ENCODE measurements around the gene CAST. TPM values are rescaled to one million over a fixed set of nuclear protein-coding genes. Genes with fewer than 3 reads are reported as not detected.

CAST gene
- total and polyA plus RNA-seq, 2 donors from 2014 or later, result 83.2 to 282 TPM

DNA sequence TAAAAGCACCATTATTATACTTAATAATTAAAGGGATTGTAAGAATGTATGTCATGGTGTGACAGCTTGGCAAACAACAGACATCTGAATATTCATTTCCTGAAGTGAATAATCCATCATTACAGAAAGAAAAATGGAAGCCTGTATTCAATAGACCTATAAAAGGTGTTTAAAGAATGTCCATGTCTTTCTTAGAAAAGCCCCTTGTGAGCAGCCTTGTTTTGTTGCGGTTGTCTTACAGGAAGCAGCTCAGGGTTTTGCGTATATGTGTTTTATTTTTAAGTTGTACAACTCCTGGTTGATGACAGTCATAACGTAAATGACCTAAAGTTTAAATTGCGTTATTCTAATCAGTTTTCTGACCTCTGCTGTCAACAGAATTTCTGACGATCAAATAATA is 53.8 kb downstream of the CAST start:
- H3K27ac ChIP-seq (ENCODE audit: low read depth in 2 of 2, low read length in 2 of 2), result peak overlapping the region in 1 of 2 donors; percentile 43
- no peaks in the 10 kb centered on the region for H3K36me3 ChIP-seq (ENCODE audit: control insufficient read depth in 2 of 3, insufficient read depth in 3 of 3, low read length in 3 of 3)
- no peak overlapping the region for H3K4me3 ChIP-seq (ENCODE audit: low read length in 3 of 3)
- TF ChIP-seq, protein P1, sequence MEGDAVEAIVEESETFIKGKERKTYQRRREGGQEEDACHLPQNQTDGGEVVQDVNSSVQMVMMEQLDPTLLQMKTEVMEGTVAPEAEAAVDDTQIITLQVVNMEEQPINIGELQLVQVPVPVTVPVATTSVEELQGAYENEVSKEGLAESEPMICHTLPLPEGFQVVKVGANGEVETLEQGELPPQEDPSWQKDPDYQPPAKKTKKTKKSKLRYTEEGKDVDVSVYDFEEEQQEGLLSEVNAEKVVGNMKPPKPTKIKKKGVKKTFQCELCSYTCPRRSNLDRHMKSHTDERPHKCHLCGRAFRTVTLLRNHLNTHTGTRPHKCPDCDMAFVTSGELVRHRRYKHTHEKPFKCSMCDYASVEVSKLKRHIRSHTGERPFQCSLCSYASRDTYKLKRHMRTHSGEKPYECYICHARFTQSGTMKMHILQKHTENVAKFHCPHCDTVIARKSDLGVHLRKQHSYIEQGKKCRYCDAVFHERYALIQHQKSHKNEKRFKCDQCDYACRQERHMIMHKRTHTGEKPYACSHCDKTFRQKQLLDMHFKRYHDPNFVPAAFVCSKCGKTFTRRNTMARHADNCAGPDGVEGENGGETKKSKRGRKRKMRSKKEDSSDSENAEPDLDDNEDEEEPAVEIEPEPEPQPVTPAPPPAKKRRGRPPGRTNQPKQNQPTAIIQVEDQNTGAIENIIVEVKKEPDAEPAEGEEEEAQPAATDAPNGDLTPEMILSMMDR (IDR thresholded peaks at IDR 0.05; ENCODE audit: borderline replicate concordance, extremely low read depth, insufficient read depth), result no peak
- no peaks in the 10 kb centered on the region for H3K9me3 ChIP-seq (ENCODE audit: control insufficient read depth in 2 of 3, insufficient read depth in 1 of 3, low read length in 3 of 3)
- H3K27me3 ChIP-seq (ENCODE audit: control insufficient read depth, insufficient read depth, low read length), result no peaks in the 10 kb centered on the region
- H3K9ac ChIP-seq (ENCODE audit: low read length in 3 of 3), result no peak overlapping the region
- FAIRE-seq (no peak), DNase-seq (no peak)
- peaks cover 0 to 28% (median 21%) of the 10 kb centered on the region in 3 donors for H3K4me1 ChIP-seq (ENCODE audit: control insufficient read depth in 2 of 3, insufficient read depth in 2 of 3, low read depth in 1 of 3, low read length in 3 of 3)
- intact Hi-C loops (cut with DNase I), result no loop called here

DNA sequence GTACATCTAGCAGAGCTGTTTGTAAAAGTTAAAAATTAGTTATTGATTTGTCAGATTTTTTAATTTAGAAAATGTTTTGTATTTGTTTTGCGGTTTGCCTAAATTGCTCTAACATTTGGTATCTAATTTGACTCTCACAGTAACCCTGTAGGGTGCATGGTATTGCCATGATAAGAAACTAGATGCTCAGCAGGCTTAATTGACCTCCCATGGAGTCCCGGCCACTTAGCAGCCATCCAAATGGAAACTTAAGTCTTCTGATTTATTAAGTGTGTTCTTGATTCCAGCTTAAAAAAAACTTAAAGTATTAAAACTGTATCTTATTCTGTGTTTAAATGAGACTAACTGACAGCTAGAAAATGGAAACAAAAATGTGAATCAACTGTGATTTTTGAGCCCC is 54.5 kb downstream of the CAST start:
- Histone ChIP-seq H3K4me3 (ENCODE audit: low read length in 3 of 3) (no peak overlapping the region), H3K27ac (ENCODE audit: low read depth in 2 of 2, low read length in 2 of 2) (no peak overlapping the region), H3K9ac (ENCODE audit: low read length in 3 of 3) (no peak overlapping the region), H3K36me3 (ENCODE audit: control insufficient read depth in 2 of 3, insufficient read depth in 3 of 3, low read length in 3 of 3) (no peaks in the 10 kb centered on the region), H3K4me1 (ENCODE audit: control insufficient read depth in 2 of 3, insufficient read depth in 2 of 3, low read depth in 1 of 3, low read length in 3 of 3) (peaks cover 1 to 35% (median 24%) of the 10 kb centered on the region in 3 donors), H3K9me3 (ENCODE audit: control insufficient read depth in 2 of 3, insufficient read depth in 1 of 3, low read length in 3 of 3) (no peaks in the 10 kb centered on the region), H3K27me3 (ENCODE audit: control insufficient read depth, insufficient read depth, low read length) (no peaks in the 10 kb centered on the region)
- DNase-seq (no peak), FAIRE-seq (no peak)
- TF ChIP-seq, protein P1 (IDR thresholded peaks at IDR 0.05; ENCODE audit: borderline replicate concordance, extremely low read depth, insufficient read depth), result no peak
- intact Hi-C loops (cut with DNase I), result no loop called here

DNA sequence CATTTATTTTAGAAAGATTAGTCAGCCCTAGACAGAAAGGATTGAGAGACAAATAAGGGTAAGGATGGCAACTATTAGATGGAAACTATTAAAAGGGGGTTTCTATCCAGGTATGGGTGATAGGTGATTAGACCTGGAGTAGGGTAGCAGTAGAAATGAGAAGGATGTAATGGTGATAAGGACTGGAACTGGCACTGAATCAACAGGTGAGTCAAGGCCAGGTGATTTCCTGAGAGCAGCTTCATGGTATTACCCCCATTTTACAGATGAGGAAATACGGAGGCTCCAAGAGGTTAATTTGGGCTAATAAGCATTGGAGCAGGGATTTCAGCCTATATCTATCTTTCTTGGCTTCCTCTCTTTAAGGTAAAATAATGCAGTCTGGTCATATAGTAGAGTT is 55.7 kb downstream of the CAST start:
- Histone ChIP-seq H3K4me3 (ENCODE audit: low read length in 3 of 3) (no peak overlapping the region), H3K36me3 (ENCODE audit: control insufficient read depth in 2 of 3, insufficient read depth in 3 of 3, low read length in 3 of 3) (no peaks in the 10 kb centered on the region), H3K27ac (ENCODE audit: low read depth in 2 of 2, low read length in 2 of 2) (no peak overlapping the region), H3K27me3 (ENCODE audit: control insufficient read depth, insufficient read depth, low read length) (no peaks in the 10 kb centered on the region), H3K4me1 (ENCODE audit: control insufficient read depth in 2 of 3, insufficient read depth in 2 of 3, low read depth in 1 of 3, low read length in 3 of 3) (peaks cover 2 to 37% (median 26%) of the 10 kb centered on the region in 3 donors), H3K9me3 (ENCODE audit: control insufficient read depth in 2 of 3, insufficient read depth in 1 of 3, low read length in 3 of 3) (no peaks in the 10 kb centered on the region), H3K9ac (ENCODE audit: low read length in 3 of 3) (peak overlapping the region in 1 of 3 donors; percentile 15)
- TF ChIP-seq, protein P1 (IDR thresholded peaks at IDR 0.05; ENCODE audit: borderline replicate concordance, extremely low read depth, insufficient read depth), result no peak
- DNase-seq, result no peak
- no peak for FAIRE-seq
- intact Hi-C loops (cut with DNase I), result no loop called here

DNA sequence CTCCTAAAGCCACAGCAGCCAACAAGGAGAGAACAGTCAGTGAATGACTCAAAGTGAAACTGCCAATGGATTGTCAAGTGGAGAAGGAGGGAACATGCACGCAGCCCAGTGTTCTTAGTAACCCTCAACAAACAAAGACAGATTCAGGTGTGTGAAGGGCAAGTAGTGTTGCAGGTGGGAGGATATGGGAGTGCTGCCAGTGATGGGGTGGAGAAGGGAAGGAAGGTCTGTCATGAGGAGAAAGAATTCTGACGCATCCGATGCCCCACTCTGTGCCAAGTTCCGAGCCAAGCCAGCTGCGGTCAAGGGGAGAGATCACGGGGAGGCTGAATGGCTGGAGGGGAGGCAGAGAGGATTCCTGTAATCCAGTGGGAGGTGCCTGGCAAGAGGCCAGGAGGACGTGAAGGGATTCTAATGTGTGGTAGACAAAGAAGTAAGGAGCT is 56.5 kb downstream of the CAST start:
- TF ChIP-seq, protein P1 (IDR thresholded peaks at IDR 0.05; ENCODE audit: borderline replicate concordance, extremely low read depth, insufficient read depth), result no peak
- Histone ChIP-seq H3K27me3 (ENCODE audit: control insufficient read depth, insufficient read depth, low read length) (no peaks in the 10 kb centered on the region), H3K9me3 (ENCODE audit: control insufficient read depth in 2 of 3, insufficient read depth in 1 of 3, low read length in 3 of 3) (no peaks in the 10 kb centered on the region), H3K27ac (ENCODE audit: low read depth in 2 of 2, low read length in 2 of 2) (no peak overlapping the region), H3K4me3 (ENCODE audit: low read length in 3 of 3) (no peak overlapping the region), H3K9ac (ENCODE audit: low read length in 3 of 3) (no peak overlapping the region), H3K4me1 (ENCODE audit: control insufficient read depth in 2 of 3, insufficient read depth in 2 of 3, low read depth in 1 of 3, low read length in 3 of 3) (peaks cover 2 to 37% (median 26%) of the 10 kb centered on the region in 3 donors), H3K36me3 (ENCODE audit: control insufficient read depth in 2 of 3, insufficient read depth in 3 of 3, low read length in 3 of 3) (no peaks in the 10 kb centered on the region)
- intact Hi-C loops (cut with DNase I), result no loop called here
- DNase-seq (peak in 1 of 5 donors; percentile 83), FAIRE-seq (no peak)
